ENCODE results near the gene TRAPPC12.

TRAPPC12 gene

GRCh38 chr2:3526871-3527270 lies 147.4 kb downstream of the TRAPPC12 start:
- no peaks in the 10 kb centered on the region for H3K36me3 Mint-ChIP-seq (ENCODE audit: low read depth)
- peaks cover under 1% of the 10 kb centered on the region for H3K4me1 Mint-ChIP-seq (ENCODE audit: low read depth)
- no peak overlapping the region for H3K4me3 Mint-ChIP-seq
- H3K27ac Mint-ChIP-seq = no peak overlapping the region
- no peaks in the 10 kb centered on the region for H3K27me3 Mint-ChIP-seq (ENCODE audit: low read depth)
- H3K9me3 Mint-ChIP-seq = no peaks in the 10 kb centered on the region

DNA sequence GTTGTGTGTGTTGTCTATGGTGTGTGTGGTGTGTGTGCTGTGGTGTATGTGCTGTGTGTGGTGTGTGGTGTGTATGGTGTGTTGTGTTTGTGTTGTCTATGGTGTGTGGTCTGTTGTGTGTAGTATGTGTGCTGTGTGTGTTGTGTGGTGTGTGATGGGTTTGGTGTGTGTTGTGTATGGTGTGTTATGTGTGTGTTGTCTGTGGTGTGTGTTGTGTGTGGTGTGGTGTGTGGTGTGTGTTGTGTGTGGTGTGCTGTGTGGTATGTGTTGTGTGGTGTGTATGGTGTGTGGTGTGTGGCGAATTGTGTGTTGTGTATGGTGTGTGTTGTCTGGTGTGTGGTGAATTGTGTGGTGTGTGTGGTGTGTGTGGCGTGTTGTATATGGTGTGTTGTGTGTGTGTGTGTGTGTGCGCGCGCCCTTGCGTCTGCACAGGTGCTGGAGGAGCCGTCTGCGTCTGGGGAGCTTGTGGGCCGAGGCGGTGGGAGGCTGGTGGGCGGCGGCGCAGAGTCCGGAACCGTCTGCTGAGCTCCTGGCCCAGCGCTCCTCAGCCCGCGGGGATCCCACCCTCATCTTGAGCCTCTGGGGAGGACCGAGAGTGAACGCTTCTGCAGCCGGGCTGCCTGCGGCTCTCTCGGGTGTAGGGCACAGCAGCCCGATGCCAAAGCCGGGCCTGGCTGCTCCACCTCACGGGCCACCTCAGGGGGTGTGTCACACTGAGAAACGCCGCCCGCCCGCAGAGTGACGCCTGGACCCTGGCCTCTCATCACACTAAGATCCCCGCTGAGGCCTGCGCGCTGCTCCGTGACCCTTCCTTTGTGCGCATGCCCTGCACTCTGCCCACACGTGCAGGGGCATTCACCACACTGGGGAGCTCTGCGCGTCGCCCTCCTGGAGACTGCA lies 148.6 kb downstream of the TRAPPC12 start:
- Mint-ChIP-seq H3K4me1 (ENCODE audit: low read depth) (no peaks in the 10 kb centered on the region), H3K9me3 (no peaks in the 10 kb centered on the region), H3K27me3 (ENCODE audit: low read depth) (no peaks in the 10 kb centered on the region), H3K27ac (no peak overlapping the region), H3K4me3 (no peak overlapping the region), H3K36me3 (ENCODE audit: low read depth) (no peaks in the 10 kb centered on the region)
